Astrocyte (in vitro differentiated cells and primary cell): ENCODE results near the gene ADGRB2. TPM values are rescaled to one million over a fixed set of nuclear protein-coding genes. Genes with fewer than 3 reads are reported as not detected.

Experiments used
- DNase-seq: peaks from one replicate; pipeline ENCODE4 v3.0.0-alpha.2; 2010; ENCODE audit warnings: low read depth
- FAIRE-seq: peaks from 2 replicates; lab custom pipeline; 2011; peaks lifted over from hg19 to GRCh38; lab: Jason Lieb, UNC
- H2AFZ ChIP-seq: 2 replicates; pipeline ENCODE4 v1.6.0; 2012; ENCODE audit warnings: low read depth, low read length, inconsistent platforms
- H3K27ac ChIP-seq: 2 replicates; pipeline ENCODE4 v1.5.1; 2011; ENCODE audit warnings: low read depth, low read length, inconsistent platforms
- H3K27me3 ChIP-seq: 2 replicates; pipeline ENCODE4 v1.6.0; 2011; ENCODE audit warnings: low read length, inconsistent platforms; ENCODE audit not compliant: insufficient read depth
- H3K36me3 ChIP-seq: 2 replicates; pipeline ENCODE4 v1.5.1; 2011; ENCODE audit warnings: low read length, inconsistent platforms; ENCODE audit not compliant: insufficient read depth
- H3K4me1 ChIP-seq: 2 replicates; pipeline ENCODE4 v1.5.1; 2011; ENCODE audit warnings: low read length, inconsistent platforms; ENCODE audit not compliant: insufficient read depth
- H3K4me2 ChIP-seq: 2 replicates; pipeline ENCODE4 v1.6.0; 2012; ENCODE audit warnings: low read length, inconsistent platforms
- H3K4me3 ChIP-seq: 2 replicates; pipeline ENCODE4 v1.5.1; 2011; ENCODE audit warnings: low read depth, mild to moderate bottlenecking, low read length, inconsistent platforms; ENCODE audit not compliant: insufficient read depth
- H3K79me2 ChIP-seq: 2 replicates; pipeline ENCODE4 v1.6.0; 2012; ENCODE audit warnings: mild to moderate bottlenecking, low read length, inconsistent platforms; ENCODE audit not compliant: insufficient read depth
- H3K9ac ChIP-seq: 2 replicates; pipeline ENCODE4 v1.6.0; 2012; ENCODE audit warnings: mild to moderate bottlenecking, low read length, inconsistent platforms
- H3K9me3 ChIP-seq: 2 replicates; pipeline ENCODE4 v1.5.1; 2012; ENCODE audit warnings: low read depth, mild to moderate bottlenecking, low read length, inconsistent platforms; ENCODE audit not compliant: insufficient read depth
- H4K20me1 ChIP-seq: 2 replicates; pipeline ENCODE4 v1.6.0; 2012; ENCODE audit warnings: low read length, inconsistent platforms; ENCODE audit not compliant: insufficient read depth
- H3K27ac Mint-ChIP-seq: one replicate; pipeline ENCODE4 v1.8.0; 2021; ENCODE audit warnings: mild to moderate bottlenecking, mixed read lengths; ENCODE audit not compliant: unreplicated experiment
- H3K27me3 Mint-ChIP-seq: one replicate; pipeline ENCODE4 v1.8.0; 2021; ENCODE audit warnings: low read depth, mixed read lengths; ENCODE audit not compliant: unreplicated experiment
- H3K36me3 Mint-ChIP-seq: one replicate; pipeline ENCODE4 v1.8.0; 2021; ENCODE audit warnings: low read depth, mixed read lengths; ENCODE audit not compliant: unreplicated experiment
- H3K4me1 Mint-ChIP-seq: one replicate; pipeline ENCODE4 v1.8.0; 2021; ENCODE audit warnings: low read depth, mixed read lengths; ENCODE audit not compliant: unreplicated experiment
- H3K4me3 Mint-ChIP-seq: one replicate; pipeline ENCODE4 v1.8.0; 2021; ENCODE audit warnings: mild to moderate bottlenecking, moderate library complexity, mixed read lengths; ENCODE audit not compliant: unreplicated experiment
- H3K9me3 Mint-ChIP-seq: one replicate; pipeline ENCODE4 v1.8.0; 2021; ENCODE audit warnings: mild to moderate bottlenecking, mixed read lengths; ENCODE audit not compliant: unreplicated experiment
- EZH2 ChIP-seq: IDR thresholded peaks from 2 replicates; pipeline ENCODE4 v1.6.1; 2012; ENCODE audit warnings: mild to moderate bottlenecking, low read length, inconsistent platforms; ENCODE audit not compliant: insufficient read depth
- total RNA-seq: library from RNA; stranded (reverse); gene quantifications from 2 replicates; pipeline ENCODE4 v1.2.1, GENCODE V29; 2021
- TF ChIP-seq, protein P1 (sequence below): IDR thresholded peaks from 2 replicates; pipeline ENCODE4 v1.5.1; 2011; ENCODE audit warnings: low read depth, mild to moderate bottlenecking, inconsistent platforms, low read length, moderate library complexity; ENCODE audit not compliant: insufficient read depth

The ADGRB2 gene
- total RNA-seq, 1 donor from 2014 or later: 25.8 TPM

- FAIRE-seq (no peak), DNase-seq (no peak)
- Mint-ChIP-seq H3K9me3 (no peaks in the 10 kb centered on the region), H3K36me3 (peaks cover 5% of the 10 kb centered on the region), H3K4me3 (no peak overlapping the region), H3K4me1 (peaks cover 48% of the 10 kb centered on the region), H3K27me3 (no peaks in the 10 kb centered on the region), H3K27ac (no peak overlapping the region)
- Histone ChIP-seq H3K4me2 (no peak overlapping the region), H2AFZ (no peak overlapping the region), H4K20me1 (peaks cover 35% of the 10 kb centered on the region), H3K9ac (no peak overlapping the region), H3K36me3 (no peaks in the 10 kb centered on the region), H3K4me1 (peaks cover 25% of the 10 kb centered on the region), H3K27ac (no peak overlapping the region), H3K79me2 (no peaks in the 10 kb centered on the region), H3K4me3 (no peak overlapping the region), H3K9me3 (no peaks in the 10 kb centered on the region), H3K27me3 (no peaks in the 10 kb centered on the region)
- TF ChIP-seq, protein P1, sequence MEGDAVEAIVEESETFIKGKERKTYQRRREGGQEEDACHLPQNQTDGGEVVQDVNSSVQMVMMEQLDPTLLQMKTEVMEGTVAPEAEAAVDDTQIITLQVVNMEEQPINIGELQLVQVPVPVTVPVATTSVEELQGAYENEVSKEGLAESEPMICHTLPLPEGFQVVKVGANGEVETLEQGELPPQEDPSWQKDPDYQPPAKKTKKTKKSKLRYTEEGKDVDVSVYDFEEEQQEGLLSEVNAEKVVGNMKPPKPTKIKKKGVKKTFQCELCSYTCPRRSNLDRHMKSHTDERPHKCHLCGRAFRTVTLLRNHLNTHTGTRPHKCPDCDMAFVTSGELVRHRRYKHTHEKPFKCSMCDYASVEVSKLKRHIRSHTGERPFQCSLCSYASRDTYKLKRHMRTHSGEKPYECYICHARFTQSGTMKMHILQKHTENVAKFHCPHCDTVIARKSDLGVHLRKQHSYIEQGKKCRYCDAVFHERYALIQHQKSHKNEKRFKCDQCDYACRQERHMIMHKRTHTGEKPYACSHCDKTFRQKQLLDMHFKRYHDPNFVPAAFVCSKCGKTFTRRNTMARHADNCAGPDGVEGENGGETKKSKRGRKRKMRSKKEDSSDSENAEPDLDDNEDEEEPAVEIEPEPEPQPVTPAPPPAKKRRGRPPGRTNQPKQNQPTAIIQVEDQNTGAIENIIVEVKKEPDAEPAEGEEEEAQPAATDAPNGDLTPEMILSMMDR: no peak
- TF ChIP-seq EZH2: no peak
Measured at GRCh38 chr1:31751822-31752241, 12.3 kb downstream of the ADGRB2 start.

DNA sequence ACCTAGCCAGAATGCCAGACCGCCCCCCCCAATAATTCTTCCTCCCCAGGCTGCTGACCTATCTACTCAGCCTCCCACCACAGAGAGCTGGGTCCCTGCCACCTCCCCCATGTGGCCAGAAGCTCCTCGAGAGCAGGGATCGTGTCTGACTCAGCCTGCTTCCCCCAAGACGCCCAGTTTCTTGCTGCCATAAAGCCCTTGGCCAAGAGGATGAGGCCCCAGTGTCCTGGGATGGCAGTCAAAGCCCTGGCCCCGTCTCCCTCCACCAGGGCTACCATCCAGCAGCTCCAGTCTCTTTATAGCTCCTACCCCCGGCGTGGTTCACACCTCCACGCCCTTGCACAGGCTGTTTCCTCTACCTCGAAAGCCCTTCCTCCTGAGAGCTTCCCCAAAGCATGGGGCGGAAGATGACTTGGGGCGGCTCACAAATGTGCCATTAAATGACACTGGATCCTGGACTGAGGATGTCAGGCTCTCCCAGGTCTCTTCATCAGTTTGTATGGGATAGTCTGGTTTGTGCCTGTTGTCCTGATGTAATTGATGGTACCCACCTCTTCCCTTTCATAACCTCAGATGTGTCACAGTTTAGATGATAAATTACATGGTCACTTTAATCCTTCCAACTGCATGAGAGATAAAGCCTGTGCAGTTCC is 13.2 kb downstream of the ADGRB2 start:
- no peak overlapping the region for H2AFZ ChIP-seq
- H3K36me3 Mint-ChIP-seq: peaks cover 5% of the 10 kb centered on the region
- no peaks in the 10 kb centered on the region for H3K9me3 ChIP-seq
- peak overlapping the region; percentile 62 for H3K4me2 ChIP-seq
- no peaks in the 10 kb centered on the region for H3K27me3 ChIP-seq
- H3K9me3 Mint-ChIP-seq: no peaks in the 10 kb centered on the region
- peaks cover 56% of the 10 kb centered on the region for H3K4me1 Mint-ChIP-seq
- no peak for FAIRE-seq
- H3K4me1 ChIP-seq: peaks cover 33% of the 10 kb centered on the region
- no peak overlapping the region for H3K27ac ChIP-seq
- H4K20me1 ChIP-seq: peaks cover 43% of the 10 kb centered on the region
- peak; percentile 83 for DNase-seq
- no peak overlapping the region for H3K4me3 Mint-ChIP-seq
- no peaks in the 10 kb centered on the region for H3K79me2 ChIP-seq
- no peaks in the 10 kb centered on the region for H3K36me3 ChIP-seq
- TF ChIP-seq EZH2: no peak
- TF ChIP-seq, protein P1: no peak
- no peak overlapping the region for H3K4me3 ChIP-seq
- no peak overlapping the region for H3K27ac Mint-ChIP-seq
- no peaks in the 10 kb centered on the region for H3K27me3 Mint-ChIP-seq
- no peak overlapping the region for H3K9ac ChIP-seq
